Transverse colon (tissue), 3 donors: ENCODE results near the gene NRP1.

Experiments used
- POLR2A ChIP-seq: fragments of 450-650 bp; IDR thresholded peaks from one replicate; pipeline ENCODE4 v1.6.1; 2016; ENCODE audit warnings: antibody characterized with exemption, mild to moderate bottlenecking, moderate library complexity
- TF ChIP-seq, protein P1 (sequence below), 5 experiments: fragments of 200-600 bp in 3 of 5; fragments of 450-650 bp in 2 of 5; sonication (generic) in 3 of 5; IDR thresholded peaks; 1 replicate in 2 of 5; 2 replicates in 3 of 5; pipeline ENCODE4 v1.5.1; 2016 to 2017; ENCODE audit warnings: antibody characterized with exemption in 5 of 5, inconsistent platforms in 3 of 5, mild to moderate bottlenecking in 2 of 5, moderate library complexity in 1 of 5

DNA sequence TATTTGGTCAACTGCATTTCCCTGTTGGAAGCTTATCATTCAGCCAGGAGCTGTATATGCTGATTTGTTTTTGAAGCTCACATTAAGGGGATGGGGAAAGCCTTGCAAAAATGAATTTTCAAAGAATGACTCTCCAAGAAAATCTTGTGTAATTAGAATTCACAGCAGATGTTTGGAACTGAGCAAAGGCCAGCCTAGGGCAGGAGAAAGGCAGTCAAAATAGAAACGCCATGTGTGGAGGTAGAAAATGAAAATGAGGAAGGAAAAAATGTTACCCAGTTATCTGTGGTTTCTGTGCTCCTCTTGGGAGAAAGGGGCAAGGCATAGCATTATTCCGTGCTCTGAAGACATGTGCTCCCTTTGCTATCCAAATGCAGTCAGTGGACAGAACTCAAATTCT is 93.5 kb downstream of the NRP1 start:
- TF ChIP-seq, protein P1, sequence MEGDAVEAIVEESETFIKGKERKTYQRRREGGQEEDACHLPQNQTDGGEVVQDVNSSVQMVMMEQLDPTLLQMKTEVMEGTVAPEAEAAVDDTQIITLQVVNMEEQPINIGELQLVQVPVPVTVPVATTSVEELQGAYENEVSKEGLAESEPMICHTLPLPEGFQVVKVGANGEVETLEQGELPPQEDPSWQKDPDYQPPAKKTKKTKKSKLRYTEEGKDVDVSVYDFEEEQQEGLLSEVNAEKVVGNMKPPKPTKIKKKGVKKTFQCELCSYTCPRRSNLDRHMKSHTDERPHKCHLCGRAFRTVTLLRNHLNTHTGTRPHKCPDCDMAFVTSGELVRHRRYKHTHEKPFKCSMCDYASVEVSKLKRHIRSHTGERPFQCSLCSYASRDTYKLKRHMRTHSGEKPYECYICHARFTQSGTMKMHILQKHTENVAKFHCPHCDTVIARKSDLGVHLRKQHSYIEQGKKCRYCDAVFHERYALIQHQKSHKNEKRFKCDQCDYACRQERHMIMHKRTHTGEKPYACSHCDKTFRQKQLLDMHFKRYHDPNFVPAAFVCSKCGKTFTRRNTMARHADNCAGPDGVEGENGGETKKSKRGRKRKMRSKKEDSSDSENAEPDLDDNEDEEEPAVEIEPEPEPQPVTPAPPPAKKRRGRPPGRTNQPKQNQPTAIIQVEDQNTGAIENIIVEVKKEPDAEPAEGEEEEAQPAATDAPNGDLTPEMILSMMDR (IDR thresholded peaks at IDR 0.05) = no peak
- no peak for TF ChIP-seq POLR2A
